Measurements from ENCODE around the gene HTRA1. TPM values are rescaled to one million over a fixed set of nuclear protein-coding genes. Genes with fewer than 3 reads are reported as not detected.

HTRA1 gene
- total RNA-seq, 1 donor from 2014 or later, result not detected

- POLR2A ChIA-PET, result no interaction called here
- intact Hi-C loops (cut with micrococcal nuclease), result no loop called here
- CTCF ChIA-PET, result no interaction called here
- no peak overlapping the region for H3K27ac Mint-ChIP-seq
- TF ChIP-seq, protein P1, sequence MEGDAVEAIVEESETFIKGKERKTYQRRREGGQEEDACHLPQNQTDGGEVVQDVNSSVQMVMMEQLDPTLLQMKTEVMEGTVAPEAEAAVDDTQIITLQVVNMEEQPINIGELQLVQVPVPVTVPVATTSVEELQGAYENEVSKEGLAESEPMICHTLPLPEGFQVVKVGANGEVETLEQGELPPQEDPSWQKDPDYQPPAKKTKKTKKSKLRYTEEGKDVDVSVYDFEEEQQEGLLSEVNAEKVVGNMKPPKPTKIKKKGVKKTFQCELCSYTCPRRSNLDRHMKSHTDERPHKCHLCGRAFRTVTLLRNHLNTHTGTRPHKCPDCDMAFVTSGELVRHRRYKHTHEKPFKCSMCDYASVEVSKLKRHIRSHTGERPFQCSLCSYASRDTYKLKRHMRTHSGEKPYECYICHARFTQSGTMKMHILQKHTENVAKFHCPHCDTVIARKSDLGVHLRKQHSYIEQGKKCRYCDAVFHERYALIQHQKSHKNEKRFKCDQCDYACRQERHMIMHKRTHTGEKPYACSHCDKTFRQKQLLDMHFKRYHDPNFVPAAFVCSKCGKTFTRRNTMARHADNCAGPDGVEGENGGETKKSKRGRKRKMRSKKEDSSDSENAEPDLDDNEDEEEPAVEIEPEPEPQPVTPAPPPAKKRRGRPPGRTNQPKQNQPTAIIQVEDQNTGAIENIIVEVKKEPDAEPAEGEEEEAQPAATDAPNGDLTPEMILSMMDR (IDR thresholded peaks at IDR 0.05), result no peak
- H3K27me3 Mint-ChIP-seq, result peaks cover 26% of the 10 kb centered on the region
- ATAC-seq (ENCODE audit: low read depth) (no peak), DNase-seq (no peak)
- no peak overlapping the region for H3K4me3 Mint-ChIP-seq
- peaks cover 2% of the 10 kb centered on the region for H3K4me1 Mint-ChIP-seq
- no peaks in the 10 kb centered on the region for H3K36me3 Mint-ChIP-seq (ENCODE audit: low read depth)
- H3K9me3 Mint-ChIP-seq, result no peaks in the 10 kb centered on the region
Observed at GRCh38 chr10:122471531-122472177, 10.3 kb downstream of the HTRA1 start.

GRCh38 chr10:122473116-122473515 lies 11.8 kb downstream of the HTRA1 start:
- ATAC-seq (ENCODE audit: low read depth), result no peak
- H3K9me3 Mint-ChIP-seq, result no peaks in the 10 kb centered on the region
- no peak overlapping the region for H3K27ac Mint-ChIP-seq
- H3K36me3 Mint-ChIP-seq (ENCODE audit: low read depth), result no peaks in the 10 kb centered on the region
- POLR2A ChIA-PET, result no interaction called here
- TF ChIP-seq, protein P1 (IDR thresholded peaks at IDR 0.05), result no peak
- intact Hi-C loops (cut with micrococcal nuclease), result no loop called here
- peaks cover 2% of the 10 kb centered on the region for H3K4me1 Mint-ChIP-seq
- H3K4me3 Mint-ChIP-seq, result no peak overlapping the region
- no peak for DNase-seq
- CTCF ChIA-PET, result no interaction called here
- peaks cover 26% of the 10 kb centered on the region for H3K27me3 Mint-ChIP-seq

GRCh38 chr10:122474131-122474818 lies 12.9 kb downstream of the HTRA1 start:
- Mint-ChIP-seq H3K4me3 (no peak overlapping the region), H3K4me1 (peaks cover 2% of the 10 kb centered on the region), H3K27me3 (peaks cover 26% of the 10 kb centered on the region), H3K36me3 (ENCODE audit: low read depth) (no peaks in the 10 kb centered on the region), H3K9me3 (no peaks in the 10 kb centered on the region), H3K27ac (no peak overlapping the region)
- TF ChIP-seq, protein P1 (IDR thresholded peaks at IDR 0.05), result no peak
- ChIA-PET CTCF (no interaction called here), POLR2A (no interaction called here)
- ATAC-seq (ENCODE audit: low read depth), result no peak
- DNase-seq, result no peak
- intact Hi-C loops (cut with micrococcal nuclease), result no loop called here

GRCh38 chr10:122475100-122475499 lies 13.7 kb downstream of the HTRA1 start:
- ChIA-PET POLR2A (no interaction called here), CTCF (no interaction called here)
- no peaks in the 10 kb centered on the region for H3K9me3 Mint-ChIP-seq
- ATAC-seq (ENCODE audit: low read depth) (no peak), DNase-seq (no peak)
- H3K27me3 Mint-ChIP-seq, result peaks cover 28% of the 10 kb centered on the region
- no peak overlapping the region for H3K4me3 Mint-ChIP-seq
- TF ChIP-seq, protein P1 (IDR thresholded peaks at IDR 0.05), result no peak
- H3K4me1 Mint-ChIP-seq, result peaks cover 2% of the 10 kb centered on the region
- intact Hi-C loops (cut with micrococcal nuclease), result no loop called here
- no peak overlapping the region for H3K27ac Mint-ChIP-seq
- H3K36me3 Mint-ChIP-seq (ENCODE audit: low read depth), result no peaks in the 10 kb centered on the region

DNA sequence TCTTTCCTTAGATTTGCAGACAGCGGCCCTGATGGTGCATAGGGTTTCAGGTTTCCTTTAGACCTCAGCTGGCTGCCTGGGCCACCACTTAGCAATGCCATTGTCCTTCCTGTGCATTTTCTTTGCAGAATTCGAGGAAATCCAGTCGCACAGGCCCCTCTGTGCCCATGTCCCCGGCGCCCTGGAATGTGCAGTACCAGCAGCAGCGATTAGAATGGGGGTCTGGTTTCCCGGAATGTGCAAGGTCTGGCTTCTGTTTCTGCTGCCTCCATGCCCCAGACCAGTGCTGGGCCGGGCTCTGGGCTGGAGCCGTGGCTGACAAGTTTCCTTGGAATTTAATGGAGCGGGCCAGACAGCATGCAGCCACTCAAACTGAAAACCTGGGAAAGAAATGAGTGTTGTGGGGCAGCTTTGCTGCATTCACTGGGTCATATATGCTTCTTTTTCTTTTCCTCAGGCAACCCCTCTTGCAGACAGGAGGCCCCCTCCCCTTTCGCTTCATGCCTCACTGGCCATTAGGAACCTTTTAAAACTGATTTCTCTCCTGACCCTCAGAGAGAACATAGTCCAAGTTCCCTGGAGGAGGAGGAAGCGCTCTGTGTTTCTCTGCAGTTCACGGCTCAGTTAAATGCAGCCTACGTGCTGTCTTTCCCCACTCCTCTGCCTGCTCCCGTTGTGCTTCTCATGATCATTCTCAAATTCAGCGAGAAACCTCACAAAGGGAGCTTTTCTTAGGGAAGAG lies 14.4 kb downstream of the HTRA1 start:
- Mint-ChIP-seq H3K4me3 (no peak overlapping the region), H3K4me1 (peaks cover 2% of the 10 kb centered on the region), H3K9me3 (no peaks in the 10 kb centered on the region), H3K27ac (no peak overlapping the region), H3K36me3 (ENCODE audit: low read depth) (no peaks in the 10 kb centered on the region), H3K27me3 (peaks cover 28% of the 10 kb centered on the region)
- POLR2A ChIA-PET, result no interaction called here
- TF ChIP-seq, protein P1 (IDR thresholded peaks at IDR 0.05), result no peak
- DNase-seq, result no peak
- CTCF ChIA-PET, result no interaction called here
- intact Hi-C loops (cut with micrococcal nuclease), result no loop called here
- ATAC-seq (ENCODE audit: low read depth), result no peak

Measured in activated B cell treated with CpG ODN at 0.5 μM for 24 hours (primary cell).